Stimulated activated CD8-positive, alpha-beta memory T cell treated with anti-CD3 and anti-CD28 coated beads, Interleukin-7, amount 100 ng/mL, for 4 hours (primary cell): ENCODE measurements around the gene FIGNL2.
"Not testable (repeated sequence)": the region's sequence is repeated elsewhere in the genome, so short reads cannot be mapped to it uniquely, and the experiment has no call there.

ENCODE experiments used
- DNase-seq, 2 donors: peaks; one replicate each; pipeline ENCODE4 v3.0.0-alpha.2; 2020; ENCODE audit warnings: low read depth in 2 of 2

The FIGNL2 gene

DNA sequence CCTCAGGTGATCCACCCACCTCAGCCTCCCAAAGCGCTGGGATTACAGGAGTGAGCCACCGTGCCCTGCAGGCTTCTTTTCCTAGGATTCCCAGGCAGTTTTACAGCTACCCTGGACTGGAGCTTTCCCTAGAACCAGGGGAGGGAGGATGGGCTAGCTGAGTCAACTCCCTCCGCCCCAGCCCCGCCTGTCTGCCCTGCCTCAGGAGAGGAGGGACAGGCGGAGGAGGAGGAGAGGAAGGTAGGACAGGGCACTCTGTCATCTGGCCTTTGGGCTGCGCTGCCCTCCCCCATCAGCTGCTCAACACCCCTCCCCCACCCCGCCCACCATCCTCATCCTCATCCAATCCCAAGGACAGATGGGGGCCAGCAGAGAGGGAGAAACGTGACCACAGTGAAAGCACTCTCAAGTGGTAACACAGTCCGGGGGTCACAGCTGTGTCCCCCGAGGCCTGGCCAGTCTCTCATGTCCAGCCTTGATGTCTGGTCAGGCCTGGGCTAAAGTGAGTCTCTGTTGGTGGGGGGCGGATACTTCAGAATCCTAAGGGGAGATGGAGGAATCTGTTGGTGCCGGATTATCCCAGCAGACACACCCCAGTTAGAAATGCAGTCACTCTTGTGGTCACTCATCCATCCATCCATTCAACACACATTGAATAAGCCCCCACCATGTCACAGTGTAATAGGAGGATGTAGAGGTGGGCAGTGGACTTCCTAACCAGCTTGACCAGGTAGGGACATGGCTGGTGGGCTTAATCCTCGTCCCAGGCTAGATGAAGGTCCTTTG lies 12.3 kb downstream of the FIGNL2 start:
- DNase-seq = no peak

DNA sequence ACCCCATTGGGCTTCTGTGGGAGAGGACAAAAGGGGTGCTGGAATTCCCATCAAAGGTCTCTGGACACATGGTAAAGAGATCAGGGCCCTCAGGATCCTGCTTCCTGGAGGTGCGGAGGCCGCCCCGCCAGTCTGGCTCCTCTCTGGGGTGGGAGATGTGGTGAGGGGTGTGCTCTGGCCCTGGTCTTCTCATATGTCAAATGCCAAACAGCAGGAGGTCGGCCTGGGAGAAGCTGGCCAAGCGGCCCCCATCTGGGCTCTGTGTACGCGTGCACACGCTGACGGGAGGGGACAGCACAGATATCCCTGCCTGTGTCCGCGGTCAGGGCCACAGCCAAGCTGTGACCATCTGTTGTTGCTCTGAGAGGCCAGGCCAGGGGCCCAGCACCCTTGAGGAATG lies 14.1 kb downstream of the FIGNL2 start:
- no peak for DNase-seq

DNA sequence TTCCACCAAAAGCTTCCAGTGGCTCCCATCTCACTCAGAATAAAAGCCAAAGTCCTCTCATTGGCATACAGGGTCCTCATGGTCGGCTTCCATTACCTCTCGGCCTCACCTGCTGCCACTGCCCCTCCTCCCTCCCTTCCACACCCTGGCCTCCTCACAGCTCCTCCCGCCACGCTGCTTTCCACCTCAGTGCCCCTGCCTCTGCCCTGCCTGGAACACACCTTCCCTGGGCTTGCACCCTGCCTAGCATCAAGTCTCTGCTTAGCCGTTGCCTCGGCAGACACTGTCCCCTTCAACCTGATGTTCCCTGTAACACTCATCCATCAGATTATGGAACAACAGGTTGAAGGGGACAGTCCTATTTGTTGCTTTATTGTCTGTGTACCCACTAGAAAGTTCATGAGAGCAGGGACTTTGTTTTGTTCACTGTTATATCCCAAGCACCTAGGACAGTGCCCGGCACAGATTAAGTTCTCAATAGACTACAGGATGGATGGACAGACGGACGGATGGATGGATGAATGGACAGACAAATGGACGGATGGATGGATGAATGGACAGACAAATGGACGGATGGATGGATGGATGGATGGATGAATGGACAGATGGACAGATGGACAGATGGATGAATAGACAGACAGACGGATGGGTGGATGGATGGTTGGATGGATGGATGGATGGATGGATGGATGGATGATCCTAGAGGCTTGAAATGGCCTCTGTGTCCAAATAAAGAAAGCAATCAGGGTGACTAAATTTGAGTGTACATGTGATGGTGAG lies 14.9 kb downstream of the FIGNL2 start:
- no peak for DNase-seq

DNA sequence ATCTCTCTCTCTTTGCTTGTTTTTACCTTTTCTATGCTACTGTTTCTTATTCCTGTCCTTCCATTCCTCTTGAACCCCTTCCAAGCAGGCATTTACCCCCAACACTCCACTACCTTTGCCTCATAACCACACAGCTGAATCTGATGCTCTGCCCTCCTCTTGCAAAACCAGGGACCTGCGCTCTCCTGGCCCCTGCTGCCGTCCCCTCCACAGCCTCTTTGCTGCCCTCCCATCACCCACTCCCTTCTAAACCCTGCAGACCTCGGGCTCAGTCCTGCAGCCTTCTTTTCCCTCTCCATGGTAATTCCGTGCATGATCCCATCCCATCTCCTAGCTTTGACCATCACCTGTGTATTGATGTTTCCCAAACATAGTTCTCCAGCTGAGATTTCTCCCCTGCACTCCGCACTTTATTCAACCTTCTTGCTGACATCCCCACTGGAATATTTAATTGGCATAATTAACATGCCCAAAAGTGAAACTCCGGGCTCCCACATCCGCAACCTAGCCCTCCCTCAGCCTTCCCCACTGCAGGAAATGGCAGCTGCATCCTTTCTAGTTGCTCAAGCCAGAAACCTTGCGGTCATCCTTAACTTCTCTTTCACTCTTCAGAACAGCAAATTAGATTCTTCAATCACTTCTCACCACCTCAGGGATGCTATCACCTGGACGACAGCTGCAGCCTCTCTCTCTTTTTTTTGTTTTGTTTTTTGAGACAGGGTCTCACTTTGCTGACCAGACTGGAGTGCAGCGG lies 16.0 kb downstream of the FIGNL2 start:
- no peak for DNase-seq

DNA sequence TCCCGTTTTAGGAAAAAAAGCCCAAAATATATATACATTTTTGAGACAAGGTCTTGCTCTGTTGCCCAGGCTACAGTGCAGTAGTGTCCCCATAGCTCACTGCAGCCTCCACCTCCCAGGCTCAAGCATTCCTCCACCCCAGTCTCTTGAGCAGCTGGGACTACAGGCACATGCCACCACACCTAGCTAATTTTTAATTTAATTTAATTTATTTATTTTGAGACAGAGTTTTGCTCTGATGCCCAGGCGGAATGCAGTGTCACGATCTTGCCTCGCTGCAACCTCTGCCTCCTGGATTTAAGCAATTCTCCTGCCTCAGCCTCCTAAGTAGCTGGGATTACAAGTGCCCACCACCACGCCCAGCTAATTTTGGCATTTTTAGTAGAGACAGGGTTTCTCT lies 16.7 kb downstream of the FIGNL2 start:
- DNase-seq = not testable (repeated sequence)

DNA sequence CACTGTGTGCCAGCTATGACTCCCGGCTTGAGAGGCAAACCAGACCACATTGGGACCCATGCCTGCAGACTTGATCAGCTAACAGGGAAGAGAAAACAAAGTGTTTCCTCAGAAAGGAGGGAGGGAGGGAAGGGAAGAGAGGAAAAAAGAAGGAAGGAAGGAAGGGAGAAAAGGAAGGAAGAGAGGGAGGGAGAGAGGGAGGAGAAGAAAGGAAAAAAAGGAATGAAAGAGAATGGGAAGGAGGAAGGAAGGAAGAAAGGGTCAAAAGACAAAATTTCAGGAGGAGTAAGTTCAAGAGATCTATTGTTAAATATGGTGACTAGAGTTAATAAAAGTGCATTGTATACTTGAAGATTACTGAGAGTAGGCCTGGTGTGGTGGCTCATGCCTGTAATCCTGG lies 18.9 kb downstream of the FIGNL2 start:
- DNase-seq = no peak

DNA sequence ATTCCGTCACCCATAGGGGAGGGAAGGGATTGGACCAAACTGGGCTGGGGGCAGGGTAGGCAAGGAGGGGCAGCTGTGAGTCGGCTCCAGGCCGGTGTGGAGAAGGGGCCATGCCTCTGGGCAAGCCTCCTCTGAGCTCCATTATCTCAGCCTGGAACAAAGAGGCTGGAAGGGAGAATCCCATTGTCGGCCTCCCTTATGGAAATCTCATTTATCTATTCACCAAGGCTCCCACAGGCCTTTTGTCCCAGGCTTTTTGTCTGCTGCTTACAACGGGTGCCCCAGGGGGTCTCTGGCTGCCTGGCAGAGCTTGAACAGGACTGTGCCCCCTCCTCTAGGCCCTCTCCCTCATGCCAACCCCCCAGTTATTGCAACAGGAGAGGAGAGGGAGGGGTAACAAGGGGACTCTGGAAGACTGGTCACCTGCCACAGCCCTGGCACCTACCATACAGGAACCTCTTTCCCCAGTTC lies 19.5 kb downstream of the FIGNL2 start:
- no peak for DNase-seq

DNA sequence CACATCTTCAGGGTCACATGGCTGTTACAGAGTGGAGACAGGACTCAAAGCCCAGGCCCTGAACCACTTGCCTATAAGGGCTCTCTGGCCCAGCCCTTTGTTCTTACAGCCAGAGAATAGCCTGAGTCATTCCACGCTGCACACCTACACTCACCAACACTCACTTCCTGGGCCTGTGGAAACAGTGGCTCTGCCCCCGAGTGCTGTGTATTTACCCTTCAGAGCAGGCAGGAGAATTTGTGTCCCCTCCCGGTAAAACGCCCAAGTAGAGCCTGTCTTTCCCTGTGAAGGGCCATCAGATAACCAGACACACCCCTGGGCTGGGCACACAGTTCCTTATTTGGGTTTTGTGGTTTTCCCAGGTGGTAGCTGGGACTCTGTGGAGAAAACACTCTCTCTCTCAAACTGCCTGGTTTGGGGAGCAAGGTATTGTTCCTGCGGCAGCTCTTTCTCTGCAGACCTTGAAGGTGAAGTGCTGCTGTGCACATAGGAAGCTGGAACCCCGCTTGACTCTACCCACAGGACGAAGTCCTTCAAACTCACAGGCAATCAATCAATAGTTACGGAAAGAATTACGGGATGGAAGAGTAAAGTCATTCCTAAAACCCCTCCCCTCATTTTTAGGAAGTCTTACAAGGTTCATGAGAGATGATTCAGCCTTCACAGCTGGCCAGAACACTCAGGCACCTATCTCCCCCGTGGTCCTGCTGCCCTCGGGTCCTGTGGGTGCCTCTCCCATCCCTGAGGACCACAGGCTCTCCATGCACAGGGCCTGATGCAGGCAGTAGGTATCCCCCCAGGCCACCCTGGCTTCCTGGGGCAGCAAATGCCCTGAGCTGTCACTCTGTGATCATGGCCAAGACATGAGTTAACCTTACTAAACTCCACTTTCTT lies 20.3 kb downstream of the FIGNL2 start:
- peak; percentile 35 to 39 for DNase-seq

DNA sequence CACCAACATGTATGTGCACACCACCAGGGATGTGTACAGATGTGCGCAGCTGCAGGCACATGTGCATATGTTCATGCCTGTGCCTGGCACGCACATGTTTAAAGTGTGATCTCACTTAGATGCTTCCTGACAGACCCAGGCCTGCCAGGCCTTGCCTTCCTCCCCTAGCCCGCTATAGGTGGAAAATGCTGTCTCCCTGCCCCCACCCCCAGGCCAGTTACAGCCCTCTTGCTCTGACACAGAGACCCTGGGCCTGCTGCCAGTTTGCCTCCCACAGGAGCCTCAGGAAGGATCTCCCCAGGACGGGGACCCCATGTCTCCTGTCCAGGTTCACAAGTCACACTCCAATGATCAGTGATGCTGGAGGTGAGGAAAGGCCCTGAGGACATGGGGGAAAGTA lies 21.6 kb downstream of the FIGNL2 start:
- DNase-seq = no peak

DNA sequence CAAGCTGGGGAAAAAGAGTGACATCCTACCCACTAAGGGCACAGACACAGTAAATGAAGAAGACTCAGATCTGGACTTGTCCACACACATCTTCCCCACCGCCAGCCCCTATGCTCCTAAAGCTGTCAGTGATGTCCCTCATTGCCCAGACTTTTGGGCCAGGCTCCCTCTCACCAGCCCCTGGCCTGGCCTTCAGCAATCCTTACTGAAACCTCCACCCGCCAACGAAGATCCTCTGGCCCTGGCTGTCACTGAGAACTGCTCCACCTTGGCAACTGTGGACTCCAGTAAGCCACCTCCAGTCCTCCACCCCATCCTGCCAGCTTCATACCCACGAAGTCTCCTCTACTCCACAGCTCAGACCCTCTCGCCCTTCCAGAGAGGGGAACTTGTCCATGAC lies 23.3 kb downstream of the FIGNL2 start:
- DNase-seq = no peak

DNA sequence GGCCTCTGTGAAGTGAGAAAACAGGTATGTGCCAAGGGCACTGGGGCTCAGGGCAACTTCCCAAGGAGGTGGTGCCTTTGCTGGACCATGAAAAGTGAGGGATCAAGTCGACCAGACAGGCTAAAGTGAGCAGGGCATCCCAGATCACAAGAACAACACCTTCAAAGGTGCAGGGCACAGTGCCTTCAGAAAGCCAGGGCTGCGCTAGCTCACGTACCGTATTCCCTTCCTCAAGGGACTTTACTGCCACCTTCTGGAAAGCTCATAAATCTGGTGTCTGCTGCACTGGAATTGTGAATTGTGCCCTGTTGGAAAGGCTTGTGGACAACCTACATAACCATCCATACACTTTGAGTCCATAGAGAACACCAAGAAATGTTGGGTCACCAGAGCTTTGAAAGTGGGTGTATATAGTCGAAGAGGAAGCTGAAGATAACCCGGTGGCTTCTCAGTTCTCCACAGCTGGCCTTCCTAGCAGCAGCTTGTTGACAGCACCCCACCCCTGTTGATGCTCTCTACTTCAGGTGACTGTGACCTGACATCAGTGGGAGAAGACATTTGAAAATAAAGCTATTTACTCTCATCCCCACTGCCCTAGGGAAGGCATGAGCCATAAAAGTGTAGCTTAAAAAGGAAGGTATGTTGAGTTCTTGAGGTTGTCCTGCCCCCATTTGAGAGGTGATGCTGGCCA lies 24.5 kb downstream of the FIGNL2 start:
- no peak for DNase-seq

DNA sequence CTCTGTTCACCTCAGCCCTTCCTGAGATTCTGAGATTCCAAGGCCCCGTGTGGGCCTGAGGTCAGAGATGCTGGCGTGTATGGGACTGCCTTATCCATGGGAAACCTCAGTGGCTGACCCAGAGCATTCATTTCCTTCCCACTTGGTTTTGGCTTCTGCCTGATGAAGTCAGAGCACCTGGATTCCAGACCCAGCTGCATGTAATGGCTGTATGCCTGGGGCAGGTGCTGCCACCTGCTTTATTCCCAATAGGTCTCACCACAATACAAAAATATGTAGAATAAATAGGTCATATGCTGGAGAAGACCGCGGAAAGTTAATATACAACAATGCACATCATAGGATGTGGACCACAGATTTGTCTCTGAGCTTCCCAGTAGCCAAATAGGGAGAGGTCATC lies 25.6 kb downstream of the FIGNL2 start:
- no peak for DNase-seq

DNA sequence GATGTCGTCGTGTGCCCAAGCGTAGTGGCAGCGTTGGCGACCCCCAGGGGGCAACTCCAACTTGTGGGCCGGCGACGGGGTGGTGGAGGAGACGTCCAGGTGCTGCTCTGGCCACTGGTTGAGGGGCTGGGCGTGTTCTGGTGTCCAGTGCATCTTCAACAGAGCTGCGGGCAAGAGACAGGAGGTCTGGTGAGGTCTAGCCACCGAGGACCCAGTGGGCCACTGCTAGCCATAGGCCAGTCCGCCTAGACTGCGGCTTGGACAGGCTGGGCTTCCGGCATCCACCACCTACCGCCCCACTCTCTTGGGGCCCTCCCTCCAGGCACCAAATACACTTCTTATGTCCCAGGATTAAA lies 26.3 kb downstream of the FIGNL2 start:
- DNase-seq = no peak

DNA sequence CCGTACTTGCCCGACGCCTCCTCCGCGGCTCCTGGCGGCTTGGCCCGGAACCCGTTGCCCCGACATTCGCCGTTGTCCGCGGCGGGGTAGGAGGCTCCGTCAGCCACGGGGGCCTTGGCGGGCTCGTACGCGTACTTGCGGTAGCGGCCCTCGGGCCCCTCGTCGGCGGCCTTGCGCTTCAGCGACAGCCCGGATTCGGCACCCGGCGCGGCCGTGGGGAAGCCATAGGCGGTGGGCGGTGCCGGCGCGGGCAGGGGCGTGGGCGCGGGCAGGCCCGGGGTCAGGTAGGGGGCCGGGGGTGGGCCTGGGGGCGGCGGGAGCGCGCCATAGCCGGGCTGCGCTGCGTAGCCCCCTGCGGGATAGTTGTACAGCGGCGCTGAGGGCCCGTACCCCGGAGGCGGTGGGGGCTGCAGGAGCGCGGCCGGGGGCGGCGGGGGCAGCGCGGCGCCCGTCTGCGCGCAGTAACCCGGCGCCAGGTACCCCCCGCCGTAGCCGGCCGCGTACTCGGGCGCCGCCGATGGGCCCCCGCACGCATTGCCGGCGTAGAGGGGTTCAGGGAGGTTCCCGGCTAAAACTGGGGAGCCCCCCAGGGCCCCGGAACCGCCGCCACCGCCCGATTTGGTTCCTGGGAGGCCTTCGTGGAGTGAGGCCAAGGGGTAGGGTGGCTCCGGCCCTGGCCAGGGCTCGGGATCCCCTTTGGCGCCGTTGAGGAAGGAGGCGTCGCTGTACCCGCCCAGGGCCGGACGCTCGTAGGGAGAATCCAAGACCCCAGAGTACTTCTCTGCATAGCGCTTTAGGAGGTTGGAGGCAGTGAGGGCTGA lies 26.9 kb downstream of the FIGNL2 start:
- DNase-seq = peak in 1 of 2 donors; percentile 53

DNA sequence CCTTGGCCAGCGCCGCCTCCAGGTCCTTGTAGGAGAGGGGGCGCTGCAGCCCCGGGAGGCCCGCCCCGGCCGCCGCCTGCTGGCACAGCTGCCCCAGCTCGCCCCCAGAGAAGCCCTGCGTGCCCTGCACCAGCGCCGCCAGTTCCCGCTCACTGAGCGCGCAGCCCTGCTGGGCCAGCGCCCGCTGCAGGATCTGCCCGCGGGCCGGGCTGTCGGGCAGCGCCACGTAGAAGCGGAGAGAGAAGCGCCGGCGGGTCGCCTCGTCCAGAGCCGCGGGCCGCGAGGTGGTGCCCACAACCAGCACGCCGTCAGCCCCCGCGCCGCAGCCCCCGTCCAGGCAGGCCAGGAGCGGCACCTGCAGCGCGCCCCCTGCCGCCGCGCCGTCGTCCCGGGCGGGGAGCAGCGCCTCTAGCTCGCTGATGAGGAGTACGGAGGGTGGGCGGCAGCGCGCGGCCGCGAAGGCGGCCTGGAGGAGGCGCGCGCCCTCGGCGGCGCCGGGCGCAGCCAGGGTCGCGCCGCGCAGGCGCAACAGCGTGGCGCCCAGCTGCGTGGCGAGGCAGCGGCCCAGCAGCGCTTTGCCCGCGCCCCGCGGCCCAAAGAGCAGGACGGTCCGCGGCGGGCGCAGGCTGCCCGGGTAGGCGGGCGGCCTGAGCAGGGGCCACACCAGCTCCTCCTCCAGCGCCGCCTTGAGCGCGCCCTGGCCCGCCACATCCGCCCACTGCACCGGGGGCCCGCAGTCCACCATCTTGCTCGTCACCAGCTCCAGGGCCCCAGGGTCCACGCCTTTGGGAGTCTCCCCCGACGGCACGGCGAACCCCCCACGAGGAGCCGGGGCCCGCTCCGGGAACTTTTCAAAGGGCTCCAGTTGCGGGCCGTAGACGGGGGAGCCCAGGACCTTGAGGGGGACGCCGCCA lies 27.7 kb downstream of the FIGNL2 start:
- DNase-seq = peak; percentile 66 to 86

DNA sequence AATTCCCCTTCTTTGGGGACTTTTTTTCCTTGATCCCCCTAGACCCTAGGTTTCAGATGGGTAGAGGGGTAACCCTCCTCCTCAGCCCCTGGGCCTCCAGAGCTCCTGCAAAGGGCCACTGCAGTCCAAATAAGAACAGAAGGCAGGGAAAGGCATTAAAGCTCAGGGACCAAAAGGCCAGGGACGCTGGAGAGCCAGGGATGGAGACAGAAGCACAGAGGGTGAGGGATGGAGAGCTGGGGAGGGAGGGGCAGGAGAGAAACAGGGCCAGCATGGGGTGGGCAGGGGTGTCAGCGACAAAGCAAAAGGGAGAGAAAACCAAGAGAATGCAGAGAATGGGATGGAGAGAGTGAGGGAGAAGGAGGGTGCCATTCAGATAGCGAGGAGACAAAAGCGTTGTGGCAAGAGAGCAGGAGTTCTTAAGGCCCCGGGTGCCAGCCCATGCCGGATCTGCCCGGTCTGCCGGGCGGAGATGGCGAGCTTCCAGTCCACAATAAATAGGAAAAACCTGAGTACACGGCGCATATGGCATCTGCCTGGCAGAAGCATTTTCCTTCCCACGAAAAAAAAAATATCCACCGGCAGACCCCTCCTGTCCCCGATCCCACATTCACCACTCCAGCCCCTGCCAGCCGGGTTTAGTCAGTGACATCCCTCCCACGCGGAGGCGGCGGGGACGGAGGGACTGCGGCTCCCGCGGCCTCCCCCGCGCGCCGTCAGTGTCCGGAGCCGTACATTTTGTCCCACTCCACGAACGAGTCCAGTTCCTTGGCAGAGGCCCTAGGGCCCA lies 28.6 kb downstream of the FIGNL2 start:
- DNase-seq = no peak

DNA sequence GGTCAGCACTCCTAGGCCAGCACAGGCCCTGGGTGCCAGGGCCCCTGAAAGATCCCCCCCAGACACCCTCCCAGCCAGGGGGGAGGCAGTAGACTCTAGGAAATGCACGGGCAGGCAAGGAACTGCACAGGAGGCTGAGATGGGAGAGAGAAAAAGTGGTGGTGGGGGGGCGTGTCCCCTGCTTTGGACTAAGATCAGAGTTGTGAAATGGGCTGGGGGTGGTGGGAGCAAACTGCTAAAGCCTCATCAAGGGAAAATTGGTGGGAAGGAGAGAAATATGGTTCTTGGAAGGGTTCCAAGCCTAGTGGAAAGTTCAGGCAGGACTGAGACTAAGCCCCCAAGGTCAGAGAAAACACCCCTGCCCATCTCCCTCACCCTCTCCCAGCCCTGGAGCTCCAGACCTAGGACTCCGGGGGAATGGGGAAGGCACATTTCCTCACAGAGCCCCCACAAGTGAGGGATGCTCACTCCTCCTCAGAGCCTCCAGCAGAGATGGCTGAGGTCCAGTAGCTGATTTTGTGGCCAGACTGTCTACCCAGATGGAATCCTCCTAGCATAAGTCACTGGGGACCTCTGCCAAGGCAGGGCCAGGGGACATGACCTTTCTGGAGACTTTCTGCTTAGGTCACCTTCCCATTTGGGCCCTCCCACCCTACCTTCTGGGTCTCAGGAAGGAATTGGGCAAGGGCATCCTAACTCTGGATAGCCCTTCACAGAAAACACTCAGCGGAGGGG lies 29.8 kb downstream of the FIGNL2 start:
- DNase-seq = no peak
